WERI-Rb-1 (cell line): Measurements from ENCODE around the gene KIF1A.

Experiments used
- DNase-seq: peaks from one replicate; pipeline ENCODE4 v3.0.0-alpha.2; 2020
- H3K27ac ChIP-seq: fragments of 250-450 bp; sonication (Bioruptor Pico); 2 replicates; pipeline ENCODE4 v1.5.1; 2020; ENCODE audit warnings: mild to moderate bottlenecking, moderate library complexity
- H3K27me3 ChIP-seq: fragments of 250-450 bp; sonication (Bioruptor Pico); 2 replicates; pipeline ENCODE4 v1.5.1; 2021; ENCODE audit warnings: mild to moderate bottlenecking, low read depth, moderate library complexity; ENCODE audit not compliant: insufficient read depth, severe bottlenecking
- H3K36me3 ChIP-seq: fragments of 250-450 bp; sonication (Bioruptor Pico); 2 replicates; pipeline ENCODE4 v1.5.1; 2020; ENCODE audit warnings: mild to moderate bottlenecking, moderate library complexity
- H3K4me3 ChIP-seq: 2 replicates; pipeline ENCODE4 v1.5.1; 2011; ENCODE audit warnings: low read depth, mild to moderate bottlenecking, control low read depth, low read length
- H3K9me3 ChIP-seq: fragments of 250-450 bp; sonication (Bioruptor Pico); 2 replicates; pipeline ENCODE4 v1.5.1; 2021; ENCODE audit warnings: mild to moderate bottlenecking, moderate library complexity; ENCODE audit not compliant: severe bottlenecking
- TF ChIP-seq, protein P1 (sequence below): IDR thresholded peaks from 2 replicates; pipeline ENCODE4 v1.5.1; 2011; ENCODE audit warnings: low read depth, mild to moderate bottlenecking, control low read depth, inconsistent platforms, low read length

KIF1A gene, protein sequence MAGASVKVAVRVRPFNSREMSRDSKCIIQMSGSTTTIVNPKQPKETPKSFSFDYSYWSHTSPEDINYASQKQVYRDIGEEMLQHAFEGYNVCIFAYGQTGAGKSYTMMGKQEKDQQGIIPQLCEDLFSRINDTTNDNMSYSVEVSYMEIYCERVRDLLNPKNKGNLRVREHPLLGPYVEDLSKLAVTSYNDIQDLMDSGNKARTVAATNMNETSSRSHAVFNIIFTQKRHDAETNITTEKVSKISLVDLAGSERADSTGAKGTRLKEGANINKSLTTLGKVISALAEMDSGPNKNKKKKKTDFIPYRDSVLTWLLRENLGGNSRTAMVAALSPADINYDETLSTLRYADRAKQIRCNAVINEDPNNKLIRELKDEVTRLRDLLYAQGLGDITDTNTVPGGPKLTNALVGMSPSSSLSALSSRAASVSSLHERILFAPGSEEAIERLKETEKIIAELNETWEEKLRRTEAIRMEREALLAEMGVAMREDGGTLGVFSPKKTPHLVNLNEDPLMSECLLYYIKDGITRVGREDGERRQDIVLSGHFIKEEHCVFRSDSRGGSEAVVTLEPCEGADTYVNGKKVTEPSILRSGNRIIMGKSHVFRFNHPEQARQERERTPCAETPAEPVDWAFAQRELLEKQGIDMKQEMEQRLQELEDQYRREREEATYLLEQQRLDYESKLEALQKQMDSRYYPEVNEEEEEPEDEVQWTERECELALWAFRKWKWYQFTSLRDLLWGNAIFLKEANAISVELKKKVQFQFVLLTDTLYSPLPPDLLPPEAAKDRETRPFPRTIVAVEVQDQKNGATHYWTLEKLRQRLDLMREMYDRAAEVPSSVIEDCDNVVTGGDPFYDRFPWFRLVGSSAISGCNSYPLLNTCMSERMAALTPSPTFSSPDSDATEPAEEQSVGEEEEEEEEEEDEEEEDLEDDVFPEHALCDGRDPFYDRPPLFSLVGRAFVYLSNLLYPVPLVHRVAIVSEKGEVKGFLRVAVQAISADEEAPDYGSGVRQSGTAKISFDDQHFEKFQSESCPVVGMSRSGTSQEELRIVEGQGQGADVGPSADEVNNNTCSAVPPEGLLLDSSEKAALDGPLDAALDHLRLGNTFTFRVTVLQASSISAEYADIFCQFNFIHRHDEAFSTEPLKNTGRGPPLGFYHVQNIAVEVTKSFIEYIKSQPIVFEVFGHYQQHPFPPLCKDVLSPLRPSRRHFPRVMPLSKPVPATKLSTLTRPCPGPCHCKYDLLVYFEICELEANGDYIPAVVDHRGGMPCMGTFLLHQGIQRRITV (N-terminal part only)

DNA sequence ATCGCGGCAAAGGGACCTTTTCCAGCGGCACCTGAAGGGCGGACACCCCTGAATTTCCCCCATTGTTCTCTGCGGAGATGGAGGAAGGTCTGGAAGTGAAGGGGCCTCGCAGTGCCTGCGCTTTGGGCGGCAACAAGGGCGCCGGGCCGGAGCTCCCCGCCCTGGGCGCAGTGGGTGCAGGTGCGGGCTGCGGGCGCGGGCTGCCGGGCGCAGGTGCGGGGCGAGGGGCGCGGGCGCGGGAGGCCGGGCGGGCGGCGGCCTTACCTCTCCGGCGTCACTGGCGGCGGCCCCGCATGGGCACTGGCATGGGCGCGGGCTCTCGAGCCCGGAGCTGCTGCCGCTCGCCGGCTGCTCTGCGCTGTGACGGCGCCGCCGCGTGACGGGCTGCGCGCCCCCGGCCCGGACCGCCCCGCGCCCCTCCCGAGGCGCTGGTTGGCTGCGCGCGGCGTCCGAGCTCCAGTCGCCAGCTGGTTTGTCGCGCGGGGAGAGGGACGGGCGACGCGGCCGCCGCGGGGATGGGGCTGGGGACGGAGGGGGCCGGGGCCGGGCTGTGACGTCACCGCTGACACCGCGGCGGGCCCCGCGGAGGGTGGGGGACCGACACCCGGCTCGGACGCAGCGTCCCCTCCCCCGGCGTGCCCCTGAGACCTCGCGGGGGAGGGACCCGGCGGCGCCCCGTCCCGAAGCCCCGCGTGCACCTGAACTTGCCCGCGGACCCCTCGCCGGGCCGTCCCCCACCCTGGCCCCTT lies at the start of gene KIF1A:
Gene KIF1A, minus strand, starts transcription at position 362 of the 749 bp plus-strand sequence. CDS start 22,467 bp downstream, outside the sequence.
- peak within 1 kb of the TSS; percentile 99 for H3K27ac ChIP-seq
- TF ChIP-seq, protein P1, sequence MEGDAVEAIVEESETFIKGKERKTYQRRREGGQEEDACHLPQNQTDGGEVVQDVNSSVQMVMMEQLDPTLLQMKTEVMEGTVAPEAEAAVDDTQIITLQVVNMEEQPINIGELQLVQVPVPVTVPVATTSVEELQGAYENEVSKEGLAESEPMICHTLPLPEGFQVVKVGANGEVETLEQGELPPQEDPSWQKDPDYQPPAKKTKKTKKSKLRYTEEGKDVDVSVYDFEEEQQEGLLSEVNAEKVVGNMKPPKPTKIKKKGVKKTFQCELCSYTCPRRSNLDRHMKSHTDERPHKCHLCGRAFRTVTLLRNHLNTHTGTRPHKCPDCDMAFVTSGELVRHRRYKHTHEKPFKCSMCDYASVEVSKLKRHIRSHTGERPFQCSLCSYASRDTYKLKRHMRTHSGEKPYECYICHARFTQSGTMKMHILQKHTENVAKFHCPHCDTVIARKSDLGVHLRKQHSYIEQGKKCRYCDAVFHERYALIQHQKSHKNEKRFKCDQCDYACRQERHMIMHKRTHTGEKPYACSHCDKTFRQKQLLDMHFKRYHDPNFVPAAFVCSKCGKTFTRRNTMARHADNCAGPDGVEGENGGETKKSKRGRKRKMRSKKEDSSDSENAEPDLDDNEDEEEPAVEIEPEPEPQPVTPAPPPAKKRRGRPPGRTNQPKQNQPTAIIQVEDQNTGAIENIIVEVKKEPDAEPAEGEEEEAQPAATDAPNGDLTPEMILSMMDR, result no peak
- peaks cover 2% of the 10 kb centered on the region for H3K9me3 ChIP-seq
- DNase-seq, result peak; percentile 94
- peaks cover 35% of the 10 kb centered on the region for H3K36me3 ChIP-seq
- no peaks in the 10 kb centered on the region for H3K27me3 ChIP-seq
- H3K4me3 ChIP-seq, result peak within 1 kb of the TSS; percentile 73

DNA sequence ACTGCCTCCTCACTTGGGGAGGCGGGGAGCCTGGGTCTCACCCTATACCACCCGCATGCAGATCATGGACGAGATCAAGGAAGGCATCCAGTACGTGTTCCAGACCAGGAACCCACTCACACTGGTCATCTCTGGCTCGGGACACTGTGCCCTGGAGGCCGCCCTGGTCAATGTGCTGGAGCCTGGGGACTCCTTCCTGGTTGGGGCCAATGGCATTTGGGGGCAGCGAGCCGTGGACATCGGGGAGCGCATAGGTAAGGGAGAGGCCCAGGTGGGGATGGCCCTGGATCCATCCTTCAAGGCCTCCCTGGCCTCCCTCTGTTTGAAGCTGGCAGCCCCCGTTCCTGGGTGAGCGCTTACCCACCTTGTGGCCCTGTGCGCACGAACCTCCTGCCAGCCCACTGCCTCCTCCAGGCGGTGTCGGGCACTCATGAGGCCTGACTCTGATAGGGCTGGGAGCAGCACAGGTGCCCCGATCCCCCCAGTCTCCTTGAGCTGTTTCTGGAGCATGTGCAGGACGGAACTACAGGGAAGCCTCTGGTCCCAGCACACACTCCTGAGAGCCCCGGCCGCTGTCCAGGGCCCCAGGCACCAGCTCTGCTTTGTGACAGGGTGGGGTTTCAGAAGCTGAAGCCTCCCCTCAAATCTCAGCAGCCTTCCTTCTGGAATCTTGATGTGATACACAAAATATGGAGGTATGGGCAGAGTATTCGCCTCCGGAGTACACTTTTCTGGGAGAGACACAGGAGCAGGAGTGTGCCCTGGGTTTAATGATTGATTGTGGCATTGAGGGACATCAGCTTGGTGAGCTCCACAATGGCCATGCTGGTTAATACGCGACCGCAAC lies 49.3 kb upstream of the KIF1A start:
- no peaks in the 10 kb centered on the region for H3K27me3 ChIP-seq
- TF ChIP-seq, protein P1, result no peak
- H3K9me3 ChIP-seq, result no peaks in the 10 kb centered on the region
- DNase-seq, result no peak
- no peaks in the 10 kb centered on the region for H3K36me3 ChIP-seq
- H3K27ac ChIP-seq, result no peak overlapping the region
- no peak overlapping the region for H3K4me3 ChIP-seq

DNA sequence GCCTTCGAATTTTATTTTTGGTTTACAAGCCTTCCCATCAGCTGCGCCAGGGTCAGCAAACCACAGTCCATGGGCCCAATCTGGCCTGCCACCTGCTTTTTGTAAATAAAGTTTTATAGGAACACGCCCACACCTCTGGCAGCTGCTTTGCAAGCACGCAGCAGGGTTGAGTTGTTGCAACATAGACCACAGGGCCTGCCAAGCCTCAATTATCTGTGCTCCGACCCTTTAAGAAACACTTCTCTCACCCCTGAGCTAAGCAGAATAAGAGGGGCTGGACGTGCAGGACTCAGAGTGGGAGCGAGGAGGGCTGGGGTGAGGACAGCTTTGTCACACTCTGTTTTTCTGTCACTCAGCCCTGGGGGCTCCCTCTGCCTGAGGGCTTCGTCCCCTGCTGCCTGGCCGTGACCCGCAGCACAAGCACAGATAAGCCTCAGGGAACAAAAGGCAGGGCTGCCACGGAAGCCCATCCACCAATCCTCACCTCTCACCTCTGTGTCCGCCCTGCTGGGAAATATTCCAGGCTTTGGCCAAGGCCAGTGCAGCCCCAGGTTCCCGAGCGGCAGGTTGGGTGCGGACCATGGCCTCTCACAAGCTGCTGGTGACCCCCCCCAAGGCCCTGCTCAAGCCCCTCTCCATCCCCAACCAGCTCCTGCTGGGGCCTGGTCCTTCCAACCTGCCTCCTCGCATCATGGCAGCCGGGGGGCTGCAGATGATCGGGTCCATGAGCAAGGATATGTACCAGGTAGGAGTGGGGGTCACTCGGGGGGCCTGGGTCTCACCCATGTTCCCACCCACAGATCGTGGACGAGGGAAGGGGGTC lies 48.5 kb upstream of the KIF1A start, which contains the start of gene AGXT:
Gene AGXT, plus strand, starts transcription at position 539 of the 823 bp plus-strand sequence. Its CDS starts 42 bp downstream, at position 581.
- TF ChIP-seq, protein P1, result no peak
- Histone ChIP-seq H3K9me3 (no peaks in the 10 kb centered on the region), H3K27ac (no peak within 1 kb of the TSS), H3K27me3 (no peaks in the 10 kb centered on the region), H3K36me3 (no peaks in the 10 kb centered on the region), H3K4me3 (no peak within 1 kb of the TSS)
- no peak for DNase-seq

DNA sequence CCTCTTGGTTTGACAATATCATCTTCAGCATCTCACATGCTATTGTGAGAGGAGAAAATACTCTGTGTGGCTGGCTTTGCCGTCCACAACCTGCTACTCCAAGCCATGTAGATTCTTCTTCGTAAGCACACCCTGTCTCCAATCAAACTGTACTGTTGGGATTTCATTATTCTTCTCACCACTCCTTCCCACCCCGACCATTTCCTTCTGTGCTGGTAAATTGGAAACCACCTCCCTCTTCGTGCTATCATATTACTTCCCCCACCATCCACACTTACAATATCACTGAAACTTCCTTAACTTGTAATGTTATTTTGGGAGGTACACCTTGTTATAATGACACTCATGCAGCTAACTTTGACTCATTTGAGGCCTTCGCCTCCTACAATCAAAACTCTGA lies 45.4 kb upstream of the KIF1A start:
- H3K4me3 ChIP-seq, result no peak overlapping the region
- TF ChIP-seq, protein P1, result no peak
- DNase-seq, result no peak
- H3K9me3 ChIP-seq, result no peaks in the 10 kb centered on the region
- no peaks in the 10 kb centered on the region for H3K27me3 ChIP-seq
- H3K27ac ChIP-seq, result no peak overlapping the region
- no peaks in the 10 kb centered on the region for H3K36me3 ChIP-seq
